CD4-positive, alpha-beta T cell treated with Interleukin-4 for 1 hour (primary cell): Measurements from ENCODE around the gene CR2.
"Not testable (repeated sequence)": the region's sequence is repeated elsewhere in the genome, so short reads cannot be mapped to it uniquely, and the experiment has no call there.

Source experiments
- DNase-seq, 2 donors: peaks; one replicate each; pipeline ENCODE4 v3.0.0-alpha.2; 2020 to 2022

The CR2 gene

DNA sequence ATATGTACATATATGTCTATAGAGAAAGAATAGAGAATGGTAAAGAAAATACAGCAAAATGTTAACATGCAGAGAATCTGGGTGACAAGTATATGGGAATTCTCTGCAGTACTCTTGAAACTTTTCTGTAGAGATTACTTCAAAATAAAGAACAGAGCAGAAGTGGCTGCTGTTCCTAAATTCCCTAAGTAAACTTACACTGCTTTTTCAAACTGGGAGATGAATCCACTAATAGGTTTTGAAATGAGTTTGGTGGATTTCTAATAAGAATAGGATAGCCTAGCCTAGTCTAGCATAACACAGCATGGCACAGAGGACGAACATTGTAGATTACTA is 450 bp upstream of the CR2 start:
- DNase-seq, result no peak

DNA sequence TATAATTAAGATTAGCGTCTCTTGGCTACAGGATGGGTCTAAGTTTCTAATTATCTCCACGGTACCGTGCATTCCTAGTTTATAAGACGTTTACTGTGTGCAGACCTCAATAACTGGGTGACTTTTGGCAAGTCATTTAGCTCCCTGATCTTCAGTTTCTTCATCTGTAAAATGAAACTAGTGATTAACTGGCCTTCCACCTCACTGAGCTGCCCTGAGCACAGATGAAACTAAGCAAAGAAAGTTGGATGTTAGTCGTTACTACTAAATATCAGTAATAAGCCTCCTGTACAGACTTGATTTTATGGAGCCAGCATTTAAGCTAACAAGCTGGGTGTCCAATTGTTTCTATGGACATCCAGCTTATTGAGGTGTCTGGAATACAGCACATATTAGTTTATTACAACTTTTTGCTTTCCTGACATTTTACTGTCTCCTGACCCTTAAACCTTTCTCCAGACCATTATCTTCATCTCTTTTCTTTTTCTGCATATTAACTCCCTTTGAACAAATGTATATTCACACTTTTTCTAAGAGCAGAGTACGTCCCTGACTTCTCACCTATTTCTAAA is 1.1 kb downstream of the CR2 start:
- DNase-seq, result no peak

GRCh38 chr1:207458414-207458813 is 4.3 kb downstream of the CR2 start:
- DNase-seq, result no peak

DNA sequence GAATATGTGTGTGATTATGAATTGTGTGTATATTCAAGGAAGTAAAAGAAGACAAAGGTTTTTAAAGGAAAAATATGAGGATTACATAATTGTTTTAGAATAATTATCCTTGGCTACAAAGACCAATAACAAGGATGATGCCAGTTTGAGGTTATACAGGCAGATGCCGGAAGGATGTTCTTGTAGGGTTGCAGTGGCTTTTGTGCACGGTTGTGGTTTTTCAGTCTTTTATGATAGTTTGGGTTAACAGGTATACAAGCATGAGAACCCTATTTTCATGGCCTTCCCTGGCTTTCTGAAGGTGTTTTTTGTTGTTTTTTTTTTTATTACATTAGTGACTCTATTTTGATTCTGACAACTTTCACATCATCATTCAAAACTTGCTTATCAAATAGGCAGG is 4.9 kb downstream of the CR2 start:
- peak; percentile 49 to 64 for DNase-seq

DNA sequence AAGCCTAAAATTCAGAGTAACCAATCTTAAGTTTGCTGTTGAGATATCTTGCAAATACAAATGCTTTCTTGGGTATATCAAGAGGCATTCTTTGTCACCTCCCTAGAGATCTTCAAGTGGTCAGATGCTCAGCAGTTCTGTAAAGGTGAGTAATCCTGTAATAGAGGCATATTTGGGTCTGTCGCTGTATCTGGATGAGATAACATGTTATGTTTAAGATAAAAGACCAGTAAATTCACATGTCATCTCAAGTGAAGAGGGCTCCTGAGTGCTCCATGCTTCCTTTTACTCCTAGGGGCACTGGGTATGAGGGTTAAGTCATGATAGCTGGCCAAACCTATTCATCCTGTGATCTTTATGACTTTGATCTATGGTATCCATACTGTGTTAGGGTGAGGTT is 7.5 kb downstream of the CR2 start:
- no peak for DNase-seq

DNA sequence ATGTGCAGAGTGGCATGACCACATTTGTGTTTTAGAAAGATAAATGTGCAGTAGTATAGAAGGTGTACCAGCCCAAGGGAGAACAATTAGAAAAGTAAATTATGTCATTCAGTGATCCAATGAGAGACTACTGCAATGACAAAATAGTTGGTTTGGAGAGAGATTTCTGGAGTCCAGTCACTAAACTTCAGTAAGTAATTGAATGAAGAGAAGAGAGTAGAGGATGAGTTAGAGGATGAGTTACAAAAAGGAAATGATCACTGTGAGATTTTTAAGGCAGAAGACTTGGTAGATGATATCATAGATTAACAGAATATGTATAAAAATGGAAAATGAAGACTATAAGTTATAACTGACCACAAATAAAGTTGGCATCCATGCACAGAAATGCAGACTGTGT is 8.4 kb downstream of the CR2 start:
- DNase-seq, result no peak

DNA sequence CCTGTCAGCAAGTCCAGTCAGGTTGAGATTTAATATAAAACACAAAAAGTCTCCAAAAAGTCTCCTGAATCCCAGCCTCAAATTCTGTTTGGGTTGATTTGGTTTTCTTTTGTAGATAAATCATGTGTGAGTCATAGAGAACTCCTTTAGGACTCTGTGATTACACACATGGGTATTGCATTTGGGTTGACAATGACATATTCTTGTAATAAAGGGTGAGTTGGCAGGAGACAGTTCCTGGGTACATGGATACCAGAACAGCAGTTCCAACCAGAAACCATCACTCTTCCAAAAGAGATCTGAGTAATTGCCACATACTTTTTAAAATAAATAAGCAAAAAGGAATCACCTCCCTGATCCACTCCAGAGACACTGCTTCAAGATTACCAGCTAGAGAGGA is 8.9 kb downstream of the CR2 start:
- no peak for DNase-seq

- DNase-seq, result no peak
Observed at GRCh38 chr1:207463571-207463970, 9.4 kb downstream of the CR2 start.

DNA sequence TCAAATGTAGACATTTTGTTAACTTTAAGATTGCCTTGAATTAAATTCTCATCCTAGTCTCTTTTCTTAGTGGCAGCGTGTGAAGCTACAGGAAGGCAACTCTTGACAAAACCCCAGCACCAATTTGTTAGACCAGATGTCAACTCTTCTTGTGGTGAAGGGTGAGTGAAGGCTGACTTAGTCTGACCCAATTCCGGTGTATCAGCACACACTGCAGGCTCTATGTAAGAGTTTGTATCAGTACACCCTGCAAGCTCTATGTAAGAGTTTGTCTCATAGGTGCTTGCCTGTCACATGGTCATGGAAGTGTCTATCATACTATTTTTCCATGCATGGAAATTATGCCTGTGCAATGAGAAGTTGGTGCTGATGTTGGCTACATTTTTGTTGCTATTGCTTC is 16.8 kb downstream of the CR2 start:
- peak; percentile 18 to 22 for DNase-seq

DNA sequence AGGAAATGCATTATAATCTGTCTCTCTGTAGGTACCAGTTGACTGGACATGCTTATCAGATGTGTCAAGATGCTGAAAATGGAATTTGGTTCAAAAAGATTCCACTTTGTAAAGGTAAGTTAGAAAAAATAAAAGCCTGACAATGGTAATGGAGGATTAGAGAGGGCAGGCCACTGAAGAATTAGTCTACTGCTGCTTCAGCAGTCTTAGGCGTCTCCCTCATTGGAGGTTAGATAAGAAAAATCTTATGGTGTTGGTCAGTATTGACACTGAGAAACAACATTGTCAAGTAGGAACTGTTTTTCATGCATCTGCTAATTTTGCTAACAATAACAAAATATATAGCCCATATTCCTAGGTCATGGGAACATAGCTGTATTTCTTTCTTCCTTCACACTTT is 20.1 kb downstream of the CR2 start:
- DNase-seq, result no peak

- no peak for DNase-seq
Observed at GRCh38 chr1:207486198-207486597, 32.1 kb downstream of the CR2 start.

- DNase-seq, result no peak
Observed at GRCh38 chr1:207487636-207488035, 33.5 kb downstream of the CR2 start.

DNA sequence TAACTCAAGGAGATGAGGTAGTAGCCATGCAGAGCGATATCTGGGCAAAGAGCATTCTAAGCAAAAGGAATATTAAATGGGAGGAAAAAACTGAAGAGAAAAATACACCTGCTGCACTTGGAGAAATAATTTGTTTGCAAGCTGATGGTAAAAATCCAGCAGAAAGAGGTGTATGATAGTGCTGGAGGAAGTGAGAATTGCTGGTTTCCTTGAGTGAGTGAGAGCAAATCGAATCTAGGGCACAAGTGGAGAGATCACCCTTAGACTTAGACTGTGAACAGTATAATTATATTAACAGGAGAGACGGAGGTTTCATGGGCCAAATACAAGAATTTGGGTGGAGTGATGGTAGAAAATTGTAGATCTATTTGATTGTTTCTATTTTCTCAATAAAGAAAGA is 39.1 kb downstream of the CR2 start:
- DNase-seq, result no peak

- no peak for DNase-seq
Observed at GRCh38 chr1:207494171-207494570, 40.0 kb downstream of the CR2 start.

GRCh38 chr1:207495281-207495680 is 41.2 kb downstream of the CR2 start:
- DNase-seq, result not testable (repeated sequence)

DNA sequence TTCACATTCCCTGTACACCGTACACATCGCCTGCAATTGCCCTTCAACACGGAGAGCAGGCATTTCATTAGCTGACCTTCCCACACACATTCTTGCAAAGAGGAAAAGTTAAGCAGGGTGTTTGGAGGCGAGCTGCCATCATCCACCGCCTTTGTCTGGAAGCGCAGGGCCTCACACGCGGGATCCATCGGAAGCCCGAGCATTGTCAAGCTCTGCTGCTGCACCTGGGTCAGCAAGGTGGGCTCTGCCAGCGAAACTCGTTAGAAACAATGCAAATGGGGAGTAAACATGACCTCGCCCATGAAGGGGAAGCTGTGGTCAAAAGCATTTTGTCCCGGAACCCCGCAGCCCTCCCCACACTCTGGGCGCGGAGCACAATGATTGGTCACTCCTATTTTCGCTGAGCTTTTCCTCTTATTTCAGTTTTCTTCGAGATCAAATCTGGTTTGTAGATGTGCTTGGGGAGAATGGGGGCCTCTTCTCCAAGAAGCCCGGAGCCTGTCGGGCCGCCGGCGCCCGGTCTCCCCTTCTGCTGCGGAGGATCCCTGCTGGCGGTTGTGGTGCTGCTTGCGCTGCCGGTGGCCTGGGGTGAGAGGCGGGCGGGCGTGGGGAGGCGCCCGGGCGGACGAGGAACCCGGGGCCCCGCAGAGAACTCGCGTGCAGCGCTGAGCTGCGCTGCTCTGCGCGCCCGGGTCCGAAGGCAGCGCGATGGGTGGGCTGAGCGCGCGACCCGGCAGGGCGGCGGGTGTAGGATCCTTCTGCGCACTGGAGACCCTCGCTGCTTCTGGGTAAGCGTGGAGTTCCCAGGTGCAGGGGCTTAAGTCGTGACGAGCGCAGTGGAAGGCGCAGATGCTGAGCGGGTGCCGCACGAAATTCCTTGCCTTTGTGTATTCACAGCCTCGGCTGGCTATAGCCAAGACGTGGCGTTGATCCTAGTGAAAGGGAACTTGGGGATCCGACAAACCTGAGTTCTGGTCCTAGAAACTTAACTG is 42.0 kb downstream of the CR2 start, which contains the start of gene CR1:
TSS of gene CR1 (plus strand) at position 357 of the 992 bp plus-strand sequence. CDS start at position 468, 111 bp downstream.
- peak; percentile 21 to 52 for DNase-seq

GRCh38 chr1:207497941-207498340 is 43.8 kb downstream of the CR2 start:
- no peak for DNase-seq

DNA sequence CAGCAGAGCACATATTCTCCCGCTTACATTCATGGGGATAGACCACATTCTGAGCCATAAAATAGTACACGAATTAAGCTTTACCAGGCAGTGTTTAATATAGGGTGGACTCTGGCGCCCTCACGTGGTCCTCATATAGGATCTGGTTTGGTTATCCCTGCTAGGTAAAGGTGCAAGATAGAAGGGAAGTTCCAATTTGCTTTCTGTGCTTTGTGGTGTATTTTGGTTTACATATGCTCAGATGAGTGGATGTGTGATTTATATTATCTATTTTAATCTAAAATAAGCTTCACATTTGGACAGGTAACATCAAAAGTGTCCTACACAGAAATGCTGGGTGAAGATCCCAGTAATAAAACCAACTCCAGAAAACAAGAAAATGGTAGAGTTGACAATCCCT is 45.4 kb downstream of the CR2 start:
- DNase-seq, result peak; percentile 72 to 79

GRCh38 chr1:207500306-207500705 is 46.2 kb downstream of the CR2 start:
- DNase-seq, result no peak

GRCh38 chr1:207501071-207501470 is 46.9 kb downstream of the CR2 start:
- DNase-seq, result no peak

- no peak for DNase-seq
Observed at GRCh38 chr1:207502726-207503125, 48.6 kb downstream of the CR2 start.

GRCh38 chr1:207503950-207504349 is 49.8 kb downstream of the CR2 start:
- no peak for DNase-seq

DNA sequence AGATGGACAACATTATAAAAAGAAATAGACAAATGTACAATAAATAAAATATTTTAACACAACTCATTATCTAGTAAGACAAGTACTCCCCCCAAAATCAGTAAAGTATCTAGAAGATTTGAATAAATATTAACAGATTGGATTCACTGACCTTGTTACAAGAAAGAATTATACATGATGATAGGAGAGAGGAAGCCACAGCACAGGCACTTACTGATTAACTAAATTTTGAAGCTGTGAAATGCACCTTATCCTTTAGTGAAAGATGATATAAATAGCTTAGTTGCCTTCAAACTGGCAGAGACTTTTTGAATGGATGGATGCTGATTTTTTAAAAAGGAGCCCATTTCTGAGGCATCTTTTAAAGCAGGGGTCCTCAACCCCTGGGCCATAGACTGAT is 50.3 kb downstream of the CR2 start:
- no peak for DNase-seq

GRCh38 chr1:207510444-207510843 is 56.3 kb downstream of the CR2 start:
- no peak for DNase-seq

DNA sequence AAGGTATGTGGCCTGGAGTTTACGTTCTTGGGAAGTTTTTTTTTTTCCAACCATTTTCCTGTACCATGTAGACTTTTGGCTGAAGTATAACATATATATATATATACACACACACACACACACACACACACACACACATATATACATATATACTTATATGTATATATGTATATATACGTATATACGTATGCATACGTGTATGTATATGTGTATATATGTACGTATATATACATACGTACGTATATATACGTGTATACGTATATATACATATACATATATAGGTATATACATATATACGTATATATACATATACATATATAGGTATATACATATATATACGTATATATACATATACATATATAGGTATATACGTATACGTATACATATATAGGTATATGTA is 60.8 kb downstream of the CR2 start:
- no peak for DNase-seq
